COR-L47 (cell line): ENCODE results near the gene TLCD2.
A peak's percentile ranks its signal among the peaks of the same experiment; 100 is the strongest.
"Not testable (repeated sequence)": the region's sequence is repeated elsewhere in the genome, so short reads cannot be mapped to it uniquely, and the experiment has no call there.

ENCODE experiments used
- DNase-seq: peaks from one replicate; lab custom pipeline; 2025; lab: John Stamatoyannopoulos, UW

TLCD2 gene

DNA sequence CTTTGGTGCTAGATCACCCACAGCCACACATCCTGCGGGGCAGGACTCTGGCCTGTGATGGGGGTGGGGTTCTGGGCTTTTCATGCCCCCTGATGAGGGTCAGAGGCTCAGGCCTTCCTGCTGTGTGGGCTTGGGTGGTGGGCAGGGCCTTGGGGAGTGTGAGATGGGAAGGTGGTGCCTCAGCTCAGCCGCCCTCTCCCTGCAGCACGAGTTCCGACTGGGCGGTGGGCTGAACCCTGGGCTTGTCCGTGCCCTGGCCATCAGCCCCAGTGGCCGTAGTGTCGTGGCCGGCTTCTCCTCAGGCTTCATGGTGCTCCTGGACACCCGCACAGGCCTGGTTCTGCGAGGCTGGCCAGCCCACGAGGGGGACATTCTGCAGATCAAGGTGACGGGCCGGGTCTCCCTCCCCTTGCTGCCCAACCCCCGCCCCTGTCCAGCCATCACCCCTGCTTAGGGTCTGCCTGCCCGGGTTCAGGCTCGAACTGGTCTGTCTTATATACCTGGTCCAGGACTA lies 25.7 kb upstream of the TLCD2 start:
- no peak for DNase-seq

DNA sequence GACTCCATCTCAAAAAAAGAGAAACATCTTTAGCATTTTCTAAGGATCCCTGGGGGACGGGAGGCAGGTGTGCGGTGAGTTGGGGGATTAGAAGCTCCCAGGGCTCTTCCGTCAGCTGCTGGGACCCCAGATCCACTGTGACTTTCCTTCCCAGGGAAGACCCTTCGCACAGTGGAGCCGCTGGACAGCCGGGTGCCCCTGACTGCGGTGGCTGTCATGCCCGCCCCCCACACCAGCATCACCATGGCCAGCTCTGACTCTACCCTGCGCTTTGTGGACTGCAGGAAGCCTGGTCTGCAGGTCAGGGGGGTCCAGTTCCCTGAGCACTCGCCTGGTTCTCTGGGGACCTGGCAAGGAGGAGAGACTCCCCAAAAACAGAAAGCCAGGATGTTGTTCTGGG lies 25.2 kb upstream of the TLCD2 start:
- no peak for DNase-seq

DNA sequence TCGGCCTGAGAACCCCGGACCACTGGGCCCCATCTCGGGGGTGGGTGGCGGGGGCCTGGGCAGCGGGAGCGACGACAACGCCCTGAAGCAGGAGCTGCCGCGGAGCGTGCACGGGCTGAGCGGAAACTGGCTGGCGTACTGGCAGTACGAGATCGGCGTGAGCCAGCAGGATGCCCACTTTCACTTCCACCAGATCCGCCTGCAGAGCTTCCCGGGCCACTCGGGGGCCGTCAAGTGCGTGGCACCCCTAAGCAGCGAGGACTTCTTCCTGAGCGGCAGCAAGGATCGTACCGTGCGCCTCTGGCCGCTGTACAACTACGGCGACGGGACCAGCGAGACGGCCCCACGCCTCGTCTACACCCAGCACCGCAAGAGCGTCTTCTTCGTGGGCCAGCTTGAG lies 23.6 kb upstream of the TLCD2 start:
- no peak for DNase-seq

DNA sequence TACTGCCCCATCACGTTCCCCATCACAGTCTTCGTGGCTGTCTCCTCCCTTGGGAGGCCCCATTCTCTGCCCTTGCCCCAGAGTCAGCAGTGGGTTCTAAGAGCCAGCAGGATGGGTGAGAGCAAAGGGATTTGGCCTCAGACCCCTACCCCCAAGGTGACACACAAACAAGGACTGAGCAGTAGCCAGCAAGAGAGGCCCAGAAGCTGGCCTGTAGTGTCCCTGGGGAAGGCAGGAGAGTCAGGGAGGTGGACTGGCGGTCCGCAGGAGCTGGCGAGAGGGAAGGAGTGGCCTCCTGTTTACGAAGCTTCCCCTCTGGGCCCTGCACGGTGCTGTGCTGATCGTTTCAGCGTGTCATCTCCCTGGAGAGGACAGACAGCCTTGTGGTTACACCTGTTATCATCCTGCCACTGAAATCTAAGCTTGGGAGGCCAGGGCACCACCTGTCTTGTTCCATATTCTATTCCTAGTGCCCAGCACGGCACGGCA lies 22.7 kb upstream of the TLCD2 start:
- no peak for DNase-seq

DNA sequence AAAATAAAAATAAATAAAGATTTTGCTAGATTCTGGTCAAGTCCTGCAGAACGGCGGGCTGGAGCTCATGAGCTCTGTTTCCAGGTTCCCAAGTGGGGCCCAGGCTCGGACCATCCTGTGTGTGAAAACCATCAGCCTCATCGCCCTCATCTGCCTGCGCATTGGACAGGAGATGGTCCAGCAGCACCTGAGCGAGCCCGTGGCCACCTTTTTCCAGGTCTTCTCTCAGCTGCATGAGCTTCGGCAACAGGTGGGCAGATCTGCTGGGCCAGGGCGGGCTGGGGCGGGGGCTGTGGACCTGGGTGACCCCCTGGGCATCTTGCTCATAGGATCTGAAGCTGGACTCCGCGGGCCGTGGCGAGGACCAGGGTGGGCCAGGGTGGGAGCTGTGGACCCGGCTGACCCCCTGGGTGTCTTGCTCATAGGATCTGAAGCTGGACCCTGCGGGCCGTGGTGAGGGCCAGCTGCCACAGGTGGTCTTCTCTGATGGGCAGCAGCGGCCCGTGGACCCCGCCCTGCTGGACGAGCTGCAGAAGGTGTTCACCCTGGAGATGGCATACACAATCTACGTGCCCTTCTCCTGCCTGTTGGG lies 22.2 kb upstream of the TLCD2 start:
- no peak for DNase-seq

DNA sequence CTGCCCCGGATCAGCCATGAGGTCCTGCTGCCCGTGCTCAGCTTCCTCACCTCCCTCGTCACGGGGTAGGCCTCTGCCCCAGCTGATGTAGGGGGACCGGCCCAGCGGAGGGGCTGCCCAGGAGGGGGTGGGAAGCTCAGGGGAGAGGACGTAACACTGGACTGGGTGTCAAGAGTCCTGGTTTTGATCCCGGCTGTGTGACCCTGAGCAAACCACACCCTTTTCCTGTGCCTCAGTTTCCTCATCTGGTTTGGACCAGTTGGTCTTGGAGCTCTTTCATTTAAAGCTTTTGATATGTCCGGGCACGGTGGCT lies 21.0 kb upstream of the TLCD2 start:
- DNase-seq, result no peak

DNA sequence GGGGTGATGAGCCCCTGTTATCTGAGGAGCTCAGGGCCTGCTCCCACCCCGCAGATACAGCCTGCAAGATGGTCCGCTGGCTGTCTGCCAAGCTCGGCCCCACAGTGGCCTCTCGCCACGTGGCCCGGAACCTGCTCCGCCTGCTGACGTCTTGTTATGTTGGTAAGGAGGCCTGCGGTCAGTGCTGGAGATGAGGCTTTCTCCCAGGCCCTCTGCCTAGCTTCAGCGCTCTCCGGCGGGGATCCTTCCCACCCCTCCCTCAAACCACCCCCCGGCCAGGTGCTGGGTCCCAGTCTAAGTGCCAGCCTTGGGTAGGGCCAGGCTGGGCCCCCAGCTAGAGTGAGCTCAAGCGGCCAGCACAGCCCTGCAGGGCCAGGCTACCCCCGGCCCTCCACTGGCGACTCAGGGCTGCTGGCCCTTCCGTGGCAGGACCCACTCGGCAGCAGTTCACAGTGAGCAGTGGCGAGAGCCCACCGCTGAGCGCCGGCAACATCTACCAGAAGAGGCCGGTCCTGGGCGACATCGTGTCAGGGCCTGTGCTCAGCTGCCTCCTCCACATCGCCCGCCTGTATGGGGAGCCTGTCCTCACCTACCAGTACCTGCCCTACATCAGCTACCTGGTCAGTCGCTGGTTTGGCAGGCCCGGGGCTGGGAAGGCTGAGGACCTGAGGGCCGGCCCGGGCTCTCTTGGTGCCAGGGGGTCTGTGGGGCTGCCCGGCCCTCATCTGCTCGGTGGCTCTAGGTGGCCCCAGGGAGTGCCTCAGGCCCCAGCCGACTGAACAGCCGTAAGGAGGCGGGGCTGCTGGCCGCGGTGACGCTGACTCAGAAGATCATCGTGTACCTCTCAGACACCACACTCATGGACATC lies 20.4 kb upstream of the TLCD2 start:
- no peak for DNase-seq

DNA sequence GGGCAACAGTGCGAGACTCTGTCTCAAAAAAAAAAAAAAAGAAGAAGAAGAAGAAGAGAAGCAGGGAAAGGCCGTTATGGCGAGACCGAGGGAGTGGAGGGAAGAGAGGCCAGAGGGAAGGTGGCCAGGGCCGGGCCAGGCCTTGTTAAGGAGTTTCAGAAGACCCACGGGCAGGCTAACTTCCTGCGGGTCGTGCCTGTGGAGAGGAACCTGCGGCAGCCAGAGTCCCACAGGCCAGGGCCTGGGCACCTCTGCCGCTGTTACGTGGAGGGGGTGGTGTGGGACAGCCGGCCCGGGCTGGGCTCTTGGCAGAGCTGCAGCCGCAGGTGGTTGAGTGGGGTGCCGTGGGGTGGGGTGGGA lies 19.8 kb upstream of the TLCD2 start:
- DNase-seq, result no peak

DNA sequence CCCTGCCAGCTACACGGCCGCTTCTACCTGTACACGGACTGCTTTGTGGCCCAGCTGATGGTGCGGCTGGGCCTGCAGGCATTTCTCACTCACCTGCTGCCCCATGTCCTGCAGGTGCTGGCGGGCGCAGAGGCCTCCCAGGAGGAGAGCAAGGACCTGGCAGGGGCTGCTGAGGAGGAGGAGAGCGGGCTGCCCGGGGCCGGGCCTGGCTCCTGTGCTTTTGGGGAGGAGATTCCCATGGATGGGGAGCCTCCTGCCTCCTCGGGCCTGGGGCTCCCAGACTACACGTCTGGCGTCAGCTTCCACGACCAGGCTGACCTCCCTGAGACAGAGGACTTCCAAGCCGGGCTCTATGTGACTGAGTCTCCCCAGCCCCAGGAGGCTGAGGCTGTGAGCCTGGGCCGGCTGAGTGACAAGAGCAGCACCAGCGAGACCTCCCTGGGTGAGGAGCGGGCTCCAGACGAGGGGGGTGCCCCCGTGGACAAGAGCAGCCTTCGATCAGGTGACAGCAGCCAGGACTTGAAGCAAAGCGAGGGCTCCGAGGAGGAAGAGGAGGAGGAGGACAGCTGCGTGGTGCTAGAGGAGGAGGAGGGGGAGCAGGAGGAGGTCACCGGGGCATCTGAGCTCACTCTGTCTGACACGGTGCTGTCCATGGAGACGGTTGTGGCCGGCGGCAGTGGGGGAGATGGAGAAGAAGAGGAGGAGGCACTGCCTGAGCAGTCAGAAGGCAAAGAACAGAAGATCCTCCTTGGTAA lies 17.9 kb upstream of the TLCD2 start:
- no peak for DNase-seq

DNA sequence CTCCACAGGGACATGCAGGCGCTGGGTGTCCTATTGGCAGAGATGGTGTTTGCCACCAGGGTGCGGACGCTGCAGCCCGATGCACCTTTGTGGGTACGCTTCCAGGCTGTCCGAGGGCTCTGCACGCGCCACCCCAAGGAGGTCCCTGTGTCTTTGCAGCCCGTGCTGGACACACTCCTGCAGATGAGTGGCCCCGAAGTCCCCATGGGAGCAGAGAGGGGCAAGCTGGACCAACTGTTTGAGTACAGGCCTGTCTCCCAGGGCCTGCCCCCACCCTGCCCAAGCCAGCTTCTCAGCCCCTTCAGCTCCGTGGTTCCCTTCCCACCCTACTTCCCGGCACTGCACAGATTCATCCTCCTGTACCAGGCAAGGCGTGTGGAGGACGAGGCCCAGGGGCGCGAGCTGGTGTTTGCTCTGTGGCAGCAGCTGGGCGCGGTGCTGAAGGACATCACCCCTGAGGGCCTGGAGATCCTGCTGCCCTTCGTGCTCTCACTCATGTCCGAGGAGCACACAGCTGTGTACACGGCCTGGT lies 17.1 kb upstream of the TLCD2 start:
- no peak for DNase-seq

DNA sequence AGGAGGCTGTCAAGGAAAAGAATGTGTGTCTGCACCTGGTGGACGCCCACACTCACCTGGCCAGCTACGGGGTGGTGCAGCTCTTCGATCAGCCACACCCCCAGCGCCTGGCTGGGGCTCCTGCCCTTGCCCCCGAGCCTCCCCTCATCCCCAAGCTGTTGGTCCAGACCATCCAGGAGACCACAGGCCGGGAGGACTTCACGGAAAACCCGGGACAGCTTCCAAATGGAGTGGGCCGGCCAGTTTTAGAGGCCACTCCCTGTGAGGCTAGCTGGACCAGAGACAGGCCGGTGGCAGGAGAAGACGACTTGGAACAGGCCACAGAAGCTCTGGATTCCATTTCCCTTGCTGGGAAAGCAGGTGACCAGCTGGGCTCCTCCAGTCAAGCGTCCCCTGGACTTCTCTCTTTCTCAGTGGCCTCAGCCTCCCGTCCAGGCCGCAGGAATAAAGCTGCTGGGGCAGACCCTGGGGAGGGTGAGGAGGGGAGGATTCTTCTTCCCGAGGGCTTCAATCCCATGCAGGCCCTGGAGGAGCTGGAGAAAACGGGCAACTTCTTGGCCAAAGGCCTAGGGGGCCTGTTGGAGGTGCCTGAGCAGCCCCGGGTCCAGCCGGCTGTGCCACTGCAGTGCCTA lies 16.6 kb upstream of the TLCD2 start:
- no peak for DNase-seq

DNA sequence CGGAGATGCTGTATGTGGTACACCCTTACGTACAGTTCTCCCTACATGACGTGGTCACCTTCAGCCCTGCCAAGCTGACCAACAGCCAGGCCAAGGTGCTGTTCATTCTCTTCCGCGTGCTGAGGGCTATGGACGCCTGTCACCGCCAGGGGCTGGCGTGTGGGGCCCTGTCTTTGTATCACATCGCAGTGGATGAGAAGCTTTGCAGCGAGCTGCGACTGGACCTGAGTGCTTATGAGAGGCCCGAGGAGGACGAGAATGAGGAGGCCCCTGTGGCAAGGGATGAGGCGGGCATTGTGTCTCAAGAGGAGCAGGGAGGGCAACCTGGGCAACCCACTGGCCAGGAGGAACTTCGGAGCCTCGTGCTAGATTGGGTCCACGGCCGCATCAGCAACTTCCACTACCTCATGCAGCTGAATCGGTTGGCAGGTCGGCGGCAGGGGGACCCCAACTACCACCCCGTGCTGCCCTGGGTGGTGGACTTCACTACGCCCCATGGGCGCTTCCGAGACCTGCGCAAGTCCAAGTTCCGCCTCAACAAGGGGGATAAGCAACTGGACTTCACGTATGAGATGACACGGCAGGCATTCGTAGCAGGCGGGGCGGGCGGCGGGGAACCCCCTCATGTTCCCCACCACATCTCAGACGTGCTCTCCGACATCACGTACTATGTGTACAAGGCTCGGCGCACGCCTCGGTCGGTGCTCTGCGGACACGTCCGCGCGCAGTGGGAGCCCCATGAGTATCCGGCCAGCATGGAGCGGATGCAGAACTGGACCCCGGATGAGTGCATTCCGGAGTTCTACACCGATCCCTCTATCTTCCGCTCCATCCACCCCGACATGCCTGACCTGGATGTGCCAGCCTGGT lies 15.7 kb upstream of the TLCD2 start:
- no peak for DNase-seq

DNA sequence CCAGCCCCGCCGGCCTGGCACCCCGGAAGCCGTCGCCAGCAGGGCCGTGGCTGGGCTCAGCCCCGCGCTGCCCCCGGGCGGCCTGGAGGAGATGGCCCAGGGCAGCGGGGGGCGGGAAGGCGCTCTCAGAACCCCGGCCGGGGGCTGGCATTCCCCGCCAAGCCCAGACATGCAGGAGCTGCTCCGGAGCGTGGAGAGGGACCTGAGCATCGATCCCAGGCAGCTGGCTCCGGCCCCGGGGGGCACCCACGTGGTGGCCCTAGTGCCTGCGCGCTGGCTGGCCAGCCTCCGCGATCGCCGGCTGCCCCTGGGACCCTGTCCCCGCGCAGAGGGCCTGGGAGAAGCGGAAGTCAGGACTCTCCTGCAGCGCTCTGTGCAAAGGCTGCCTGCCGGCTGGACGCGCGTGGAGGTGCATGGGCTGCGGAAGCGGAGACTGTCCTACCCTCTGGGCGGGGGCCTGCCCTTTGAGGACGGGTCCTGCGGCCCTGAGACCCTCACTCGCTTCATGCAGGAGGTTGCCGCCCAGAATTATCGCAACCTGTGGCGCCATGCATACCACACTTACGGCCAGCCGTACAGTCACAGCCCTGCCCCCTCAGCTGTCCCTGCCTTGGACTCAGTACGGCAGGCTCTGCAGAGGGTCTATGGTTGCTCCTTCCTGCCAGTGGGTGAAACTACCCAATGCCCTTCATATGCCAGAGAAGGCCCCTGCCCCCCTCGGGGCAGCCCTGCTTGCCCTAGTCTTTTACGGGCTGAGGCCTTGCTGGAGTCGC lies 14.9 kb upstream of the TLCD2 start:
- no peak for DNase-seq

DNA sequence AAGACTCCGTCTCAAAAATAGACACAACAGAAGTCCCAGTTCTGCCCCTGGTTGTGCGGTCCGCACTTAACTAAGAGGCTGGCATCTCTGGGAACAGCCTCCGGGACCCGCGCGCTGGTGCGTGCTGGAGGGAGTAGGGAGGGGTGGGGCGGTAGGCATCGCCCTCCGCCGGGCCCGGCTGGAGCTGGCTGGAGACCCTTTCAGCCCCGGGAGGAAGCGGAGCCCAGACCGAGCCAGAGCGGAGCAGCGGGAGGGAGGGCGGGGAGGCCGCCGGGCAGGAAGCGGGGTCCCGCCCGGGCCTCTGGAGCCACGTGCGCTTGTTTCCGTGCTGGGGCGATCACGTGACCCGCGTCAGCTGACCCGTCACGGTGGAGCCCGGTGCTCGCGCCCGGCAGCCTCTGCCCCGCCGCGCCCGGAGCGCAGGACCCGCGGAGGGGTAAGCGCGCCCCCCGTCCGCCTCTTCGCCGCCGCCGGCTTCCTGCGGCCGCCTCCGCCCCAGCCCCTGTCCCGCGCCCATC lies 14.2 kb upstream of the TLCD2 start, which contains the start of gene WDR81:
WDR81 (plus strand) TSS at position 354 of the 518 bp plus-strand sequence. CDS start 256 bp downstream, outside the sequence.
- DNase-seq, result peak; percentile 44

DNA sequence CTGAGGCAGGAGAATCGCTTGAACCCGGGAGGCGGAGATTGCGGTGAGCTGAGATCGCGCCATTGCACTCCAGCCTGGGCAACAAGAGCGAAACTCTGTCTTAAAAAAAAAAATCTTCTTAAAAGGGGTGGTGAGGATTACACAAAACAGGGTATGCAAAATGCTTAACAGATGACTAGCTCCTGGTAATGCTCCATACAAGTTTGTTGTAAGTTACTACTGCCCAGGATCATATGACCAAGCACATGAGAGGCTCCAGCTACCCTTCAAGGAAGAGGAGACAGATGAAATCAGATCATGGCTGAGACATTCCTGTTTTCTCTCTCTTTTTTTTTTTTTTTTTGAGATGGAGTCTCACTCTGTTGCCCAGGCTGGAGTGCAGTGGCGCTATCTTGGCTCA lies 11.8 kb upstream of the TLCD2 start:
- not testable (repeated sequence) for DNase-seq

DNA sequence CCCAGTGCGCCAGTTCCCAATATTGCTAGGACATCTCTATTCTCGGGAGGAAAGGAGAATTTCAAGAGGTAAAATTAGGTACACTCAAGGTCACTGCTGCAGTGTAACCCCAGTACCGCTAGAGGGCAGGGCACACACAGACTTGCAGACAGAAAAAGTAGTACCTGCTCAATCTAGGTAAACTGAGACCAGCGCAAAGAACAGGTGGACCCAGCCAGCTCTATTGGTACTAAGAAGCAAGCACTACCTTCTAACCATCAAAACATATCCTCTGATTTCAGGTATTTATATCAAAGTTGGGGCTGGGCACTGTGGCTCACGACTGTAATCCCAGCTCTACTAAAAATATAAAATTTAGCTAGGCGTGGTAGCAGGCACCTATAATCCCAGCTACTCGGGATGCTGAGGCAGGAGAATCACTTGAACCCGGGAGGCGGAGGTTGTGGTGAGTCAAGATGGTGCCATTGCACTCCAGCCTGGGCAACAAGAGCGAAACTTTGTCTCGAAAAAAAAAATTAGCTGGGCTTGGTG lies 10.7 kb upstream of the TLCD2 start:
- DNase-seq, result no peak

DNA sequence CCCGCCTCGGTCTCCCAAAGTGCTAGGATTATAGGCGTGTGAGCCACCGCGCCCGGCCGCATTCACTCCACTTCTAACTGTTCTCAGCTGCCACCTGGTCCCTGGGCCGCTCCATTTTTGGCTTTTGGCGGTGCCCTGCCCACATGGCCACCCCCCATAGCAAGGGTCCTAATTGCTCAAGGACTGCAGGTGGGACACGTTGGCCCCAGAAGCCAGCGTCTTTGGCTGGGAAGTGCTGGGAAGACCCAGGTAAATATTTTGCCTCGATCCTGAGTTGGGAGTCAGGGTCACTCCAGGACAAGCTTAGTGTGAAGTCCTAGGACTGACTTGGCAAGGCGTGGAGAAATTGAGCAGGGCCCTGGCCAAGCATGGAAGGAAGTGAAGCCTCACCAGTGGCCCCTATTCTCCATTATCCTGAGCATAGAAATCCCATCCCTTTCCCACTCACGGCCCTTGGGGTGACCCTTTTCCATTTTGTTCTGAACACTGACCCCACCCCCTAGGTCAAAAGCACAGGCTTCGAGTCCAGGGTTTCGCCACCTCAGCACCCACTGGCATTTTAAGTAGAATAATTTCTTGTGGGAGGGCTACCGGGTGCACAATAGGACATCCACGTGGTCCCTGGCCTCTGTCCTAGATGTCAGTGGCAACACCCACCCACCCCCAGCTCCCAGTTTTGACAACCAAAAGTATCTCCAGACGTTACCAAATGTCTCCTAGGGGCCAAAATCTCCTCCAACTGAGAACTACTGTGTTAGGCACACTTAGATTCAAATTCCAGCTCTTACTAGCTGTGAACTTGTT lies 8.4 kb upstream of the TLCD2 start:
- DNase-seq, result no peak

DNA sequence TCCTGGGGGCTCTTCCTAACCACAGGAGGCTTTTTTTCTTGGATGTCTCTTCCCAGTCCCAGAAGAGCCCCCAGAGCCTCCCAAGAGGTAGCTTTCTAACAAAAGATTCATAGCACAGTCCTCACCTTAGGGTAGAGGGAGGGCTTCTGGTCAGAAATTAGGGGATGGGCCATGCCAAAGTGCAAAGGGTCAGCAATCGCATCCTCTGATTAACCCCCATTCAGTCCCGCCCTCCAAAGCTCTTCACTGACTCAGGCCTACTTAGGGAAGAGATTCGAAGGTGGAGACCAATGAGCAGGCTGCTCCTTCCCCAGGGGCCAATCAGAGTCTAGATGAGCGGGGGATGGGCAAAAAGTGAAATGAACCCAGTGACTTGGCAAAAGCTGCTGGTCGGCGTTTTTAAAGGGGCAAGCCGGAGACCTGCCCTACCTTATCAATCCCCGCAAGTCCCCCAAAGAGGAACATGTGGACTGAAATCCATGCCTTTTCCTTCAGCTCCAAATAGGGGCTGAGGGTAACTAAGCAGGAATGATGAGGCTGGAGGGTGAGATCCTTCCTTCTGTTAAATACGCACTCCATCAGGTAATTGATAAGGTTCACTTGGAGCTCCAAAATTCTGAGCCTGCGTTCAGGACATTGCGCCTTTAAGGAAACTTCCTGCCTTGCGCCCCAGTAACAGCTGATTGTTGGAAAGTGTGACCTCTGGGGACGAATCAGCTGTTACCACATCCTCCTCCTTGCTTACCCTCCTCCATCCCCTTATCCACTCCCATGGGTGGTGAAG lies 6.9 kb upstream of the TLCD2 start:
- peak; percentile 66 for DNase-seq
